Skin of body (tissue), 2 donors: Measurements from ENCODE around the gene TCF4. TPM values are rescaled to one million over a fixed set of nuclear protein-coding genes. Genes with fewer than 3 reads are reported as not detected.
A peak's percentile ranks its signal among the peaks of the same experiment; 100 is the strongest.

ENCODE experiments used
- DNase-seq: peaks from one replicate; lab custom pipeline; 2025; lab: John Stamatoyannopoulos, UW
- total RNA-seq: library from RNA; depleted of rRNA; stranded (reverse); fragments of >200 nt; gene quantifications from one replicate; pipeline ENCODE4 v1.2.3, GENCODE V29; 2014

TCF4 gene
- total RNA-seq, 1 donor from 2014 or later: 356 TPM

GRCh38 chr18:55324166-55324565 is 263.8 kb downstream of the TCF4 start:
- no peak for DNase-seq

- peak; percentile 74 for DNase-seq
These were observed 264.7 kb downstream of the TCF4 start for GRCh38 chr18:55323051-55323994.

DNA sequence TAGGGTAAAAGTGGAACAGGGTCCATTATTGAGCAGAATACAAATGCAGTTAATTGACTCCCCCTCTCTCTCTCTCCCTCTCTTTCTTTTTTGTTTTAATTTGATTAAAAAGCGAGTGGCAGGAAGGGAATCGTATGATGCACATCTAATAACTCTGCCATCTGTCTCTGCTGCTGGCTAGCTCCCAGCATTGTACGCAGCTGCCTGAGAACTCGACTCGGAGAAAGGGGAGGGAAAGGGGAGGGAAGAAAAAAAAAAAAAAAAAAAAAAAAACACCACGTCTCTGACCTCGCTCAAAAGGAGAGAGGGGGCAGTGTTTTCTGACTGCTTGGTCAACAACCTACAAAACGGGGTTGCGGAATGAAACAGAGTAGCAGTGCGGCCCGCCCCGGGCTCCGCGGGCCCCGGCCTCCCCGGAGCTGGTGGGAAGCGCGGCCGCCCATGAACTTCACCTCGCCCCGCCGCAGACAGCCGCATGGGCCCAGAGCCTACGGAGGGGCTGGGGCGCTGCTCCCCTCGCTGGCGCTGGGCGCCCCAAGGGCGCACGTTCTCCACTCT is 265.7 kb downstream of the TCF4 start:
- DNase-seq: peak; percentile 96

DNA sequence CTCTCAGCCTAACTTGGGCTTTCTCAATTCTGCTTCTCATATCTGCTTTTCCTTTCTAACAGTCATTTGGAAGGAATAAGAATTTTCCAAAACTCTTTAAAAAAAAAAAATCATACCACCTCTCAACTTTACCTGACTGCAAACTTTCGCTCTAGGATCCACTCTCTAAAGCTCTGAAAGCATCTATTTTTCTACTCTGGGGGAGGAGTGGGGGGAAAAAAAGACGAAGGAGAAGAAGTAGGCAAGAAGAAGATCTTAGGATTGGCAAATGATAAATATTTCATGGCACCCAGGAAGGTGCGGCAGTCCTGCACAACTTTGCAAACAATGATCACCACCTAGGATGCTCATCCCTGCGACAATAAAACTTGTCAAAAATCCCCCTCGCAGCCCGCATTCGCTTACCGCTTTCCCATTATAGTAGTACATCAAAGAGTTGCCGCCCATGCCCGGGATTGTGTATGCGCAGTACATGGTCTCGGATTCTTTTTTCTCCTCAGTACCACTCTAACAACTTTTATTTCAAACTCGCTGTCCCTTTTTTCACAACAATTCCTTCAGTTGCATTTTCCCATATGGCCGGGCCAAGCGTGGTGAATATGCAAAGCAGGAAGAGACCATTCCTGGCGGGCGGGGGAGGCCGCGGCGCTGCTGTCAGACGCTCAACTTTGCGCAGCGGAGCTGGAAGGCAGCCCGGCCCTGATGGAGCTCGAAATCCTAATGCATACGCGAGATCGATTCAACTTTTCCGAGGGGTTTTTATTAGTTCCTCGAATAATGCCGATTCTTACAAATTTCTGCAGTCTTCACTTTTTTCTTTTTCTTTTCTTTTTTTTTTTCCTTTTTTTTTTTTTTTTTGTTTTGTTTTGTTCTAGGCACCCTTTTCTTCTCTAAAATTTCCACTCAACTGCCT is 266.5 kb downstream of the TCF4 start:
- peak; percentile 94 for DNase-seq

- peak; percentile 72 for DNase-seq
These were observed 267.3 kb downstream of the TCF4 start for GRCh38 chr18:55320424-55321264.

DNA sequence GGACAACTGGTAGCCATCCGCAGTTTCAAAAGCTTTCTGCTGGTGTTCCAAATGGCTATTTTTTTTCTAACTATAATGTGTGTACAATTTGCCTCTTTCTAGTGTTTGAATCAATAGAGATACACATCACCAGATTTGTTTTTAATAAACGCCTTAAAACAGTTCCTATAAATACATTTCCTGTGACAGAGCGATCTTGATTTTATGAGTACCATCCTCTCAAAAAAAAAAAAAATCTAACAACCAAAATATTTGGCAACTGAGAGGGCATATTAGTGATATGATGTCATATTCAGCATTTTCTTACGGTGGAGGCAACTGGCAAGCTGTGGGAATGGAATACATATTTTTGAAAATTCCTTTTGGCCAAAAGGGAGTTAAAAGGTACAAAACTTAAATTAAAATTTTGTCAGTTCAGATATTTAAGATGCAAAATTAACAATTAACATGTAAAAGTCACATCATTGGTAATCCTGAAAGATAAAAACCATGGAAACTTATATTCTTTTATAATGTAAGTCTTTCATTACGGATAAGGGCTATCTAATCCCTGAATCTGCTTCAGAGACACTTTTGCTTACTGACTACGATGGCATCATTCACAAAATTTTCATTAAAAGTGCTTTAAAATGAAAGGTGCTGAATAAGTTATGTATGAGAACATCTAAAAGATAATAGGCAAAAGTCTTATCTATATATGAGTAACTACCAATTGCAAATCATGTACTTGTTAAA is 268.4 kb downstream of the TCF4 start:
- peak; percentile 81 for DNase-seq

DNA sequence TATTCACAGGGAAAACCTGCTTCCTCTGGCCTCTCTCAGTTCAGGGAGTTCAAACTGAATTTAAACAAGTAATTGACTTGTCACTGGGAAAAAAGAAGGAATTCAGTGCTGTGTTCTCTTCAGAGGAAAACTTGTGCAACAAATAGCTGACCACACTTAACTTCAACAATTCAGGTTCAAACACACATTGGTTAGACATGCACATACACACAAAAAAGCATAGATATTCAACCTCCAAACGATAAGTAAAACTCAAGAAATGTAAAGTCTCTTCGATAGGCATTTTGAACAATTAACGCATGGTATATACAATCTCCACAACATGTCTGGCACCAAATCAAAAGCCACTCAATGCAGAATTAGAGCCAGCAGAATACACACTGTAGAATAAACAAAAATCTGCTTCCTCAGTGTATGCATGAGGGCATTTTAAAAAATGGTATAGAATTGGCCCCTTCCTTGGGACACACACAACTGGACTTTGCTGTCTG is 269.0 kb downstream of the TCF4 start:
- DNase-seq: peak; percentile 87

GRCh38 chr18:55317864-55318263 is 270.1 kb downstream of the TCF4 start:
- no peak for DNase-seq

- DNase-seq: no peak
These were observed 270.7 kb downstream of the TCF4 start for GRCh38 chr18:55317324-55317723.

GRCh38 chr18:55316486-55317184 is 271.4 kb downstream of the TCF4 start:
- DNase-seq: peak; percentile 65

DNA sequence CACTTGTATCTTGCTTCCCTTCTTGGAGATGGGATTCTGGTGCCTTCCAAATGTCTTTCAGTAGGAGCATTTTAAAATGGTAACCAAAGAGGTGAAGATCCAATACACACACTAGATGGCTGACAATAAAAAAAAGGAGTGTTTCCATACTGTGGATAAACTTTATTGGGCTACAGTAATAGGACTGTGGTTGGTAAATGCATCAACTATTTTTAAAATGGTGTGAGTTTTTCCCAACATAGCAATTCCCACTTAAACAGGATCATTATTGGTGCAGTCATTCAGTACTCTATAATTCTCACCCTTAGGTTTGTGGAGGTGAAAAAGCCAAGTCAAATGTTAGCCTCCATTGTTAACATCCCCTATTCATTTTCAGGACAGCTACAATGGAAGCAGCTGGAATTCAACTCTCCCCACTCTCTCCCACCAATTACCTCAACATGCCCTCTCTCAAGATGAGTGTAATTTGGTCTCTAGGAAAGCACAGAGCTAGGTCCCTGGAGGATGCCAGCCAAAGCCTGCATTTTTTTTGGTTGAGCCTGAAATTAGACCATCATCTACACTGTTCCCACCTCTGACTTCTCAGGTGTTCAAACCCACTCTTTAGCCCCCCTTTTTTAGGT is 273.3 kb downstream of the TCF4 start:
- DNase-seq: no peak

GRCh38 chr18:55314031-55314430 is 274.0 kb downstream of the TCF4 start:
- DNase-seq: no peak

- DNase-seq: no peak
These were observed 277.1 kb downstream of the TCF4 start for GRCh38 chr18:55310863-55311262.

DNA sequence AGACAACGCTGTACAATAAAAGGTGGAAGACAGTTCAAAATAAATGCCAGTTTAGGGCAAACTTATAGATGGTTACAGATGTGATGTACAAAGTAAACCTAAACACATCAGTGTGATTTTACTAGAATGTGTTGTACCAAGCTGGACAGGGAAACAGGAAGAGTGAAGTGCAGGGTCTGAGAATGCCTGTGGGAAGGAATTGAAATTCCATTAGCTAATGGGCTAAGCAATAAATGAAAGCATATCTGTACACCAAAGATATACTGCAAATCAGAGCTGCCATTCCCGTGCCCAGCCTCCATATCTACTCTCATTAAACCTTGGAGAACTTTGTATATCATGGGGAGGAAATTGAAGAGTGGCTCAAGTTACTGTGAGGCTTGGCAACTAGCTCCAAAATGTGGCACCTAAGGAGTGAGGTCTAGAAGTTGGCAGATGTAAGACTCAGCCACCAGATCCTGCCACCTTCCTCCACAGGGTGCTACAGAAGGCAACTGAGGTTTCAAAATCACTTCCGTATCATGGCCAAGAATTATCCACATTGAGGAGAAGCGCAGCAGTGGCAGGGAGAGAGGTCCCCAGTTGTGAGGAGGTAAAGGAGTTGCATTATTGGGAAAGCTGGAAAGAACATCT is 277.8 kb downstream of the TCF4 start:
- DNase-seq: no peak

DNA sequence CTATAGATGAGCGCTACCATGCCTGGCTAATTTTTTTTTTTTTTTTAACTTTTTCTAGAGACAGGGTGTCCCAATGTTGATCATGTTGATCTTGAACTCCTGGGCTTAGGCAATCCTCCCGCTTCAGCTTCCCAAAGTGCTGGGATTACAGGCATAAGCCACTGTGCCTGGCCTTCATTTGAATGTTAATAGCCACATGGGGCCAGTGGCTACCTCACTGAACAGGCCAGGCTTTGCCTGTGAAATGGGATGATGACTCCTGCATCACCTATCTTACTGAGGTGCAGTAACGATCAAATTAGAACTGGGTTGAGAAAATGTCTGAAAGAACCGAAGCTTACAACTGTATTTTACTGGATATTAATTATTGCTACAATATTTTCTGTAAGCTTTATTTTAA is 278.7 kb downstream of the TCF4 start:
- DNase-seq: no peak

- DNase-seq: no peak
These were observed 280.5 kb downstream of the TCF4 start for GRCh38 chr18:55307505-55307904.

GRCh38 chr18:55306359-55307024 is 281.5 kb downstream of the TCF4 start:
- no peak for DNase-seq
